Measurements from ENCODE around the gene ADA. TPM values are rescaled to one million over a fixed set of nuclear protein-coding genes. Genes with fewer than 3 reads are reported as not detected.
A peak's percentile ranks its signal among the peaks of the same experiment; 100 is the strongest.

The ADA gene
- total RNA-seq, 4 donors from 2014 or later: 7.6 to 14.5 (median 10.4) TPM

DNA sequence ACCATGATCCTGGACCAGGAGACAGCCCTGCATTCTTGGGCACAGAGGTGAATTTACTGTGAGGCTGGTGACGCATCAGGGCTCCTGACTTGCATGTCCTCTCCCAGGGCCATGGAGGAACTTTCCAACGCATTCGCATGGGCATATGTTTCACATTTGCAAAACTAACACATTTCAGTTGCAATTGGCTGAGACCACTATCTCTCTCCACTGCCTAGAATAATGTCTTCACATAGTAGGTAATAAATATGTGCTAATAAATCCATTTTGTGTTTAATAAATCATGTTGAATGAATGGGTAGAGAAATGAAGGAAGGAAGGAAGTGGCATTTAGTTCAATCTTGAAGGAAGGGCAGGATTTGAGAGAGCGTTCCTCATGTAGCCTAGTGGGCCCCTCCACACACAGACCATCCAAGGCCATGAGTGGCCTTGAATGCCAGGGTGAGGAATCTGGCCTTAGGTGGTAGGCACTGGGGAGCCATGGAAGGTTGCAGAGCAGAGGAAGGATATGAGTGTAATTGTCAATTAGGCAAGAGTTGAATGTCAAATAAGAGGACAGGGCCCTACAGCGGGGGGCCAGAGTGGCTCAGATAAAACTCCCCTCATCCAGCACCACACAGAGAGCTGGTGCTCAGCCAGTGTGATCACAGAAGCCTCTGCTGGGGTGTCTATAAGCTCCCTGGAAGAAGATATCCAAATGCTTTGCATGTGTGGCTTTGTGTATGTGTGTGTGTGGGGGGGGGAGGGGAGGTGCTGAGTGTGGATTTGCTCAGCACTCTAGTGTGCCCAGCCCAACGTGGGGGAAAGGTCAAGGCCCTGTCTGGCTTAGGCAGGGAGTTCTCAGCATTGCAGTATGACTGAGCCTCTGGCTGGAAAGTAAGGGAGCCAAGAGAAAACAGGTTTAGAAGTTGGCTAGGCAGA is 32.8 kb upstream of the ADA start:
- no peak overlapping the region for H3K4me3 ChIP-seq
- no peaks in the 10 kb centered on the region for H3K27me3 ChIP-seq
- H3K4me1 ChIP-seq: peaks cover 0 to 19% (median 3%) of the 10 kb centered on the region in 3 donors
- H3K36me3 ChIP-seq: no peaks in the 10 kb centered on the region
- no peak for TF ChIP-seq POLR2AphosphoS5 (IDR thresholded peaks at IDR 0.05)
- no peak for TF ChIP-seq EP300 (IDR thresholded peaks at IDR 0.05)
- no peak for TF ChIP-seq POLR2A (IDR thresholded peaks at IDR 0.05)
- TF ChIP-seq, protein P1, sequence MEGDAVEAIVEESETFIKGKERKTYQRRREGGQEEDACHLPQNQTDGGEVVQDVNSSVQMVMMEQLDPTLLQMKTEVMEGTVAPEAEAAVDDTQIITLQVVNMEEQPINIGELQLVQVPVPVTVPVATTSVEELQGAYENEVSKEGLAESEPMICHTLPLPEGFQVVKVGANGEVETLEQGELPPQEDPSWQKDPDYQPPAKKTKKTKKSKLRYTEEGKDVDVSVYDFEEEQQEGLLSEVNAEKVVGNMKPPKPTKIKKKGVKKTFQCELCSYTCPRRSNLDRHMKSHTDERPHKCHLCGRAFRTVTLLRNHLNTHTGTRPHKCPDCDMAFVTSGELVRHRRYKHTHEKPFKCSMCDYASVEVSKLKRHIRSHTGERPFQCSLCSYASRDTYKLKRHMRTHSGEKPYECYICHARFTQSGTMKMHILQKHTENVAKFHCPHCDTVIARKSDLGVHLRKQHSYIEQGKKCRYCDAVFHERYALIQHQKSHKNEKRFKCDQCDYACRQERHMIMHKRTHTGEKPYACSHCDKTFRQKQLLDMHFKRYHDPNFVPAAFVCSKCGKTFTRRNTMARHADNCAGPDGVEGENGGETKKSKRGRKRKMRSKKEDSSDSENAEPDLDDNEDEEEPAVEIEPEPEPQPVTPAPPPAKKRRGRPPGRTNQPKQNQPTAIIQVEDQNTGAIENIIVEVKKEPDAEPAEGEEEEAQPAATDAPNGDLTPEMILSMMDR (IDR thresholded peaks at IDR 0.05): no peak
- no peaks in the 10 kb centered on the region for H3K9me3 ChIP-seq
- no peak for ATAC-seq
- 76 to 84% methylated on average over 4 to 5 of the region's 6 CpGs for WGBS, 2 donors (ENCODE audit: low coverage in 1 of 2)
- H3K27ac ChIP-seq: no peak overlapping the region

DNA sequence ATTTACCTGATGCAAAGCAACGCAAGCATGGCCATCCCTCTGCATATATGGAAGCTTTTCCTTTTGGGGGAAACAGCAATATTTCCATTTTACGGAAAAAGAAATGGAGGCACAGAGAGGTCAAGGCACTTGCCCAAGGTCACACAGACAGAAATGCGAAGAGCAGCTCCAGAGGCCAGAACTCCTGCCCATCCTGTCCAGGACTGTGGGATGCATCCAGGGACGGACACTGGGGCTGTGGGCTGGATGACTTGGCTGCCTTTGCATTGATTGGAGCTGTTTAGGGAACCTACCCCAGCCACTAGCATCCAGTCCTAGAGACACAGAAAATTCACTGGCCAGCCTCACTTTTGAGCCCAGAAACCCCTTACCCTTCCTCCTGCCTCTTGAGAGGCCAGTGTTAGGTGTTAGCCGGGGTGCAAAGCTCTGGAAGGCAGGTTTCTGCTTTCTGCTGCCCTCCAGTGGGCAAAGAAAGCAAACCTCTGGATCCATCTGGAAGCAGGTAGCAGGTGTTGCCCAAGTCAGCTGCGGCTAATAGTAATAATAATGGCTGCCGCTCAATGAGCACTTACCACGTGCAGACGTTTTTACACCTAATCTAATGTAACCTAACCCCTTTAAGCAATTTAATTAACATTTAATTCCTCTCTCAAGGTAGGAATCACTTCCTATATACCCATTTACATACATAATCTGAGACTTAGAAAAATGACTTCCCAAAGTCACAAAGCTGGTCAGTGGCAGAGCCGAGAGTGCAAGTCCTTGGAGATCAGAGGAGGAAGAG is 32.0 kb upstream of the ADA start:
- no peaks in the 10 kb centered on the region for H3K9me3 ChIP-seq
- ATAC-seq: no peak
- peaks cover 0 to 19% (median 3%) of the 10 kb centered on the region in 3 donors for H3K4me1 ChIP-seq
- H3K27me3 ChIP-seq: no peaks in the 10 kb centered on the region
- H3K4me3 ChIP-seq: no peak overlapping the region
- 52 to 54% methylated on average over 5 to 8 of the region's 10 CpGs for WGBS, 2 donors (ENCODE audit: low coverage in 1 of 2)
- TF ChIP-seq, protein P1 (IDR thresholded peaks at IDR 0.05): peak in 3 of 4 experiments; percentile 49 to 67 (median 60)
- TF ChIP-seq POLR2A (IDR thresholded peaks at IDR 0.05) (no peak), POLR2AphosphoS5 (IDR thresholded peaks at IDR 0.05) (no peak), EP300 (IDR thresholded peaks at IDR 0.05) (no peak)
- H3K36me3 ChIP-seq: no peaks in the 10 kb centered on the region
- H3K27ac ChIP-seq: no peak overlapping the region

DNA sequence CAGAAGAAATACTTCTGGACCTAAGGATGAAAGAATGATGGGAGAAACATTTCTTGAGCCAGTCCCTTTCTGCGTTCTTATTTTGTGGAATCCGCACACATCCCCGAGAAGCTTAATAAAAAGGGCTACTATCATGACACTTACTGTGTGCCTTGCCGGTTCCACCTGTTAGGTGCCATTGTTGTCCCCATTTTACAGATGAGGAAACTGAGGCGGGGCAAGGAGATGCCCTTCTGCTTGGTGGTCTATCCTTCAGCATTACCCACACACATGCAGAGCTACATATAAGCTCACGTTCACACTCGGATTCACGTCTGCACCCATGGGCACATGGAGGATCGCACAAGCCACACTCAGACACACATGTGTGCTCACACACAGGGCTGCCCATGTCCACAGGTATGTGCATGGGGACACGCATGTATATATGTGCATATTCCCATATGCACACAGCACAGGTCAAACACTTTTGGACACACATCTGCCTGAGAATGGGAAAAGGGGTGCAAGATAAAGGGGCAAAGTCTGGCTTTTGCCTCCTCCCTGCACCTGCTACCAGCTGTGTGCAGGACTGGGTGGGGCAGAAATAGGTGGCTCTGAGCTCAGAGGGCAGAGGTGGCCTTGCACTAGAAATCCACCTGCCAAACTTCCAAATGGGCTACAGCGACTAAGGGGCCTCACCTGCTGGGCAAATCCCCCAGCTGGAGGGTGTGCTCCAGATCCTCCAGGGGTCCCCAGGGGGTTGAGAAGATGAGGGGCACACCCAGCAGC is 30.5 kb upstream of the ADA start:
- Histone ChIP-seq H3K9me3 (no peaks in the 10 kb centered on the region), H3K4me3 (no peak overlapping the region), H3K27me3 (no peaks in the 10 kb centered on the region), H3K36me3 (no peaks in the 10 kb centered on the region), H3K4me1 (peaks cover 0 to 19% (median 3%) of the 10 kb centered on the region in 3 donors), H3K27ac (no peak overlapping the region)
- 81 to 92% methylated on average over 4 of the region's 11 CpGs for WGBS, 2 donors (ENCODE audit: low coverage in 1 of 2)
- no peak for ATAC-seq
- no peak for TF ChIP-seq POLR2AphosphoS5 (IDR thresholded peaks at IDR 0.05)
- no peak for TF ChIP-seq POLR2A (IDR thresholded peaks at IDR 0.05)

DNA sequence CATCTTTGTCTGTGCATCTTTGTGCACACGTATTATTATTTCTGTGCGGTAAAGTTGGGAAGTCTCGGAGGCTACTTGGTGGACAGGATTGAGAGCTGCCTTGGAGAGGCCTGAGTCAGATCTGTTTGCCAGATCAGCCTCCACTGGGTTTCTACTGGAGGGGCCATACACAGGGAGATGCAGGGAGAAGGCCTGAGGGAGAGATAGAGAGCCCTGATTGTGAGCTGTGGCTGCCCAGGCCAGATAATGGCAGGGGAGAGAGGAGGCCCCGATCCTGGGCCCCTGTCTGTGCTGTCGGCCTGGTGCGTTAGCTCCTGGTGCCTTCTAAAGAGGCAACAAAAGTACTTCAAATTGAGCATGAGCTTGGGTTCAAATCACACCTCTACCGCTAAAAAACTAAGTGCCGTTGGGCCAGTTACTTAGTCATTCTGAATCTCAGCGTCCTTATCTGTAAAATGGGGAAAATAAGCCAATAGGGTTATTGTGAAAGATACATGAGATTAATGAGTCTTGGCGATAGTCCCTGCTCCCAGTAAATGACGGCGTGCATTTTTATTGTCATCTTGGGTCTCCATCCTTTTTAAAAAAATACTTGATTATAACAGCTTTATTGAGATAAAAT is 27.6 kb upstream of the ADA start:
- H3K36me3 ChIP-seq: no peaks in the 10 kb centered on the region
- no peaks in the 10 kb centered on the region for H3K9me3 ChIP-seq
- H3K4me1 ChIP-seq: peaks cover 0 to 6% (median 0%) of the 10 kb centered on the region in 3 donors
- H3K4me3 ChIP-seq: no peak overlapping the region
- ATAC-seq: no peak
- H3K27me3 ChIP-seq: no peaks in the 10 kb centered on the region
- no peak overlapping the region for H3K27ac ChIP-seq
- no peak for TF ChIP-seq POLR2A (IDR thresholded peaks at IDR 0.05)
- no peak for TF ChIP-seq POLR2AphosphoS5 (IDR thresholded peaks at IDR 0.05)
- TF ChIP-seq EP300 (IDR thresholded peaks at IDR 0.05): no peak
- TF ChIP-seq, protein P1 (IDR thresholded peaks at IDR 0.05): no peak
- WGBS, 2 donors (ENCODE audit: low coverage in 1 of 2): 88 to 96% methylated on average over 4 of the region's 12 CpGs
